GM19023 (cell line): Measurements from ENCODE around the gene CFAP68.

Experiments used
- ATAC-seq: cut with Tn5 transposase; IDR thresholded peaks from one replicate; pipeline ENCODE4 v1.9.1; 2021; ENCODE audit warnings: mild to moderate bottlenecking, moderate library complexity; ENCODE audit not compliant: unreplicated experiment

The CFAP68 gene

GRCh38 chr11:111878849-111879636 is at the start of gene CFAP68, which contains the start of gene FDXACB1:
TSS of gene CFAP68 (plus strand) at chr11:111879541. CDS start at chr11:111879561, 20 bp downstream.
TSS of gene FDXACB1 (minus strand) at chr11:111879165. CDS start at chr11:111879132, 33 bp downstream.
- peak; percentile 92 for ATAC-seq

GRCh38 chr11:111833524-111833923 is 45.8 kb upstream of the CFAP68 start:
- ATAC-seq: no peak

- ATAC-seq: no peak
Observed at GRCh38 chr11:111834432-111835163, 44.7 kb upstream of the CFAP68 start.

- no peak for ATAC-seq
Observed at GRCh38 chr11:111835665-111836064, 43.7 kb upstream of the CFAP68 start.

GRCh38 chr11:111836162-111836561 is 43.2 kb upstream of the CFAP68 start:
- no peak for ATAC-seq

GRCh38 chr11:111836721-111837120 is 42.6 kb upstream of the CFAP68 start:
- peak; percentile 71 for ATAC-seq

GRCh38 chr11:111837366-111837891 is 41.9 kb upstream of the CFAP68 start:
- ATAC-seq: no peak

GRCh38 chr11:111838054-111838453 is 41.3 kb upstream of the CFAP68 start:
- no peak for ATAC-seq

GRCh38 chr11:111840143-111840542 is 39.2 kb upstream of the CFAP68 start:
- ATAC-seq: no peak

GRCh38 chr11:111841370-111842053 is 37.8 kb upstream of the CFAP68 start:
- ATAC-seq: peak; percentile 60

GRCh38 chr11:111843661-111844060 is 35.7 kb upstream of the CFAP68 start:
- ATAC-seq: no peak

- no peak for ATAC-seq
Observed at GRCh38 chr11:111845276-111846028, 33.9 kb upstream of the CFAP68 start.

GRCh38 chr11:111846063-111846462 is 33.3 kb upstream of the CFAP68 start:
- no peak for ATAC-seq

- no peak for ATAC-seq
Observed at GRCh38 chr11:111846636-111847035, 32.7 kb upstream of the CFAP68 start.

GRCh38 chr11:111849631-111850030 is 29.7 kb upstream of the CFAP68 start:
- no peak for ATAC-seq

- no peak for ATAC-seq
Observed at GRCh38 chr11:111851067-111851466, 28.3 kb upstream of the CFAP68 start.

- ATAC-seq: no peak
Observed at GRCh38 chr11:111851636-111852035, 27.7 kb upstream of the CFAP68 start.

- ATAC-seq: no peak
Observed at GRCh38 chr11:111852103-111852502, 27.2 kb upstream of the CFAP68 start.

- ATAC-seq: no peak
Observed at GRCh38 chr11:111855506-111855905, 23.8 kb upstream of the CFAP68 start.

GRCh38 chr11:111860257-111860656 is 19.1 kb upstream of the CFAP68 start:
- ATAC-seq: no peak
